Prostate gland (tissue), 2 donors: Measurements from ENCODE around the gene CHCHD10.

Experiments used
- POLR2A ChIP-seq: fragments of 450-650 bp; IDR thresholded peaks from one replicate; pipeline ENCODE4 v1.6.1; 2016; ENCODE audit warnings: antibody characterized with exemption, mild to moderate bottlenecking
- POLR2AphosphoS5 ChIP-seq: sonication (generic); formaldehyde crosslinking; IDR thresholded peaks from one replicate; pipeline ENCODE4 v1.6.1; 2017; ENCODE audit warnings: antibody characterized with exemption
- TF ChIP-seq, protein P1 (sequence below), 4 experiments: fragments of 200-600 bp in 2 of 4; fragments of 450-650 bp in 2 of 4; sonication (generic) in 2 of 4; IDR thresholded peaks; 1 replicate in 3 of 4; 2 replicates in 1 of 4; pipeline ENCODE4 v1.5.1; 2016 to 2019; ENCODE audit warnings: antibody characterized with exemption in 4 of 4, mild to moderate bottlenecking in 2 of 4, moderate library complexity in 2 of 4

DNA sequence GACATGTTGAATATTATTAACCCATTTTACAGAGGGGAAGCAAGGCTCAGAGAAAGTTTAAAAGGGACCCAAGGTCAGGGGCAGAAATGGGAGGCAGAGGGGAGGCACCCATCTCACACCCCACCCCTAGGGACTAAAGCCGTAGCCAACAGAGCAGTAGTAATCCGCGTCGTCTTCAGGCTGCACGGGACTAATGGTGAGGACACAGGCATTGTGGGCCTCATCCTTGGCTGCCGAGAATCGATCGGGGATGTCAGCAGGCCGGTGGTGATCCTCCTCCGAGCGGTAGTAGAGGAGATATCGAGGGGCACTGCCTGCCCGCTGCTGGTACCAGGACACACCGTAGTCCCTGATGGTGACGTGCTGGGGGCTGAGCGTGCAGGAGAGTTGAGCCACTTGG, 15.0 kb downstream of the CHCHD10 start:
- TF ChIP-seq POLR2AphosphoS5 (no peak), POLR2A (no peak)
- TF ChIP-seq, protein P1, sequence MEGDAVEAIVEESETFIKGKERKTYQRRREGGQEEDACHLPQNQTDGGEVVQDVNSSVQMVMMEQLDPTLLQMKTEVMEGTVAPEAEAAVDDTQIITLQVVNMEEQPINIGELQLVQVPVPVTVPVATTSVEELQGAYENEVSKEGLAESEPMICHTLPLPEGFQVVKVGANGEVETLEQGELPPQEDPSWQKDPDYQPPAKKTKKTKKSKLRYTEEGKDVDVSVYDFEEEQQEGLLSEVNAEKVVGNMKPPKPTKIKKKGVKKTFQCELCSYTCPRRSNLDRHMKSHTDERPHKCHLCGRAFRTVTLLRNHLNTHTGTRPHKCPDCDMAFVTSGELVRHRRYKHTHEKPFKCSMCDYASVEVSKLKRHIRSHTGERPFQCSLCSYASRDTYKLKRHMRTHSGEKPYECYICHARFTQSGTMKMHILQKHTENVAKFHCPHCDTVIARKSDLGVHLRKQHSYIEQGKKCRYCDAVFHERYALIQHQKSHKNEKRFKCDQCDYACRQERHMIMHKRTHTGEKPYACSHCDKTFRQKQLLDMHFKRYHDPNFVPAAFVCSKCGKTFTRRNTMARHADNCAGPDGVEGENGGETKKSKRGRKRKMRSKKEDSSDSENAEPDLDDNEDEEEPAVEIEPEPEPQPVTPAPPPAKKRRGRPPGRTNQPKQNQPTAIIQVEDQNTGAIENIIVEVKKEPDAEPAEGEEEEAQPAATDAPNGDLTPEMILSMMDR (IDR thresholded peaks at IDR 0.05) = no peak
